ENCODE results near the gene USP12.
A peak's percentile ranks its signal among the peaks of the same experiment; 100 is the strongest.
"Not testable (repeated sequence)": the region's sequence is repeated elsewhere in the genome, so short reads cannot be mapped to it uniquely, and the experiment has no call there.

The USP12 gene, protein sequence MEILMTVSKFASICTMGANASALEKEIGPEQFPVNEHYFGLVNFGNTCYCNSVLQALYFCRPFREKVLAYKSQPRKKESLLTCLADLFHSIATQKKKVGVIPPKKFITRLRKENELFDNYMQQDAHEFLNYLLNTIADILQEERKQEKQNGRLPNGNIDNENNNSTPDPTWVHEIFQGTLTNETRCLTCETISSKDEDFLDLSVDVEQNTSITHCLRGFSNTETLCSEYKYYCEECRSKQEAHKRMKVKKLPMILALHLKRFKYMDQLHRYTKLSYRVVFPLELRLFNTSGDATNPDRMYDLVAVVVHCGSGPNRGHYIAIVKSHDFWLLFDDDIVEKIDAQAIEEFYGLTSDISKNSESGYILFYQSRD

DNA sequence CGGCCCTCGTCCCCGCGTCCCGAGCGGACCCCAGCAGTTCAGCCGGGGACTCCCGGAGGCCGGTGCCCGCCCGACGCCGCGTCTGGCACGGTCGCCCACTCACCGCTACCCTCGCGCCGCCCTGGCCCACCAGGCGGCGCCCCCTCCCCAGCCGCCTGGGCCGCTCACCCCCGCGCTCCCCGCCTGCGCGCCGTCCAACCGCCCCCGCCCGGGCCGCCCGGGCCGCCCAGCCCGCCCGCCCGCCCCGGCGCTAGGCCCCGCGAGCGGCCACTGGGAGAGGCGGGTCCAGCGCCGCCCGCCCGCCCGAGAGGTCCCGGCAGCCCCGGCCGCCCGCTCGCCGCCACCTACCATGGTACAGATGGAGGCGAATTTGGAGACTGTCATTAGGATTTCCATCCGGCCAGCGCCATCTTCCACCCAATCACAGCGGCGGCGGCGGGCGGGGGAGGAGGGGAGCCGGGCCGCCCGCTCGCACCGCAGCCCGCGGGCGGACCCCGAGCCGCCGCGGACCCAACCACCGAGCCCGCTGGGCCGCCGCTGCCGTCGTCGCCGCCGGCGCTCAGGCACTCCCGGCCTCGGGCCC lies at the start of gene USP12:
USP12 (minus strand) TSS at position 568 of the 583 bp plus-strand sequence; CDS start at position 396, 172 bp downstream.
- no peaks in the 10 kb centered on the region for H3K27me3 ChIP-seq (ENCODE audit: insufficient read depth, poor library complexity, severe bottlenecking)
- peak within 1 kb of the TSS; percentile 79 for H3K27ac ChIP-seq (ENCODE audit: poor library complexity, severe bottlenecking)
- TF ChIP-seq, protein P1, sequence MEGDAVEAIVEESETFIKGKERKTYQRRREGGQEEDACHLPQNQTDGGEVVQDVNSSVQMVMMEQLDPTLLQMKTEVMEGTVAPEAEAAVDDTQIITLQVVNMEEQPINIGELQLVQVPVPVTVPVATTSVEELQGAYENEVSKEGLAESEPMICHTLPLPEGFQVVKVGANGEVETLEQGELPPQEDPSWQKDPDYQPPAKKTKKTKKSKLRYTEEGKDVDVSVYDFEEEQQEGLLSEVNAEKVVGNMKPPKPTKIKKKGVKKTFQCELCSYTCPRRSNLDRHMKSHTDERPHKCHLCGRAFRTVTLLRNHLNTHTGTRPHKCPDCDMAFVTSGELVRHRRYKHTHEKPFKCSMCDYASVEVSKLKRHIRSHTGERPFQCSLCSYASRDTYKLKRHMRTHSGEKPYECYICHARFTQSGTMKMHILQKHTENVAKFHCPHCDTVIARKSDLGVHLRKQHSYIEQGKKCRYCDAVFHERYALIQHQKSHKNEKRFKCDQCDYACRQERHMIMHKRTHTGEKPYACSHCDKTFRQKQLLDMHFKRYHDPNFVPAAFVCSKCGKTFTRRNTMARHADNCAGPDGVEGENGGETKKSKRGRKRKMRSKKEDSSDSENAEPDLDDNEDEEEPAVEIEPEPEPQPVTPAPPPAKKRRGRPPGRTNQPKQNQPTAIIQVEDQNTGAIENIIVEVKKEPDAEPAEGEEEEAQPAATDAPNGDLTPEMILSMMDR (IDR thresholded peaks at IDR 0.05; ENCODE audit: poor library complexity, severe bottlenecking): peak; percentile 26
- no peak for DNase-seq (ENCODE audit: low spot score)
- H3K4me3 ChIP-seq (ENCODE audit: severe bottlenecking): peak within 1 kb of the TSS; percentile 67
- H3K4me1 ChIP-seq (ENCODE audit: insufficient read depth, poor library complexity, severe bottlenecking): peaks cover 24% of the 10 kb centered on the region
- no peaks in the 10 kb centered on the region for H3K36me3 ChIP-seq (ENCODE audit: low read depth)
- ATAC-seq (ENCODE audit: low read depth): no peak
- no peaks in the 10 kb centered on the region for H3K9me3 ChIP-seq (ENCODE audit: severe bottlenecking)

DNA sequence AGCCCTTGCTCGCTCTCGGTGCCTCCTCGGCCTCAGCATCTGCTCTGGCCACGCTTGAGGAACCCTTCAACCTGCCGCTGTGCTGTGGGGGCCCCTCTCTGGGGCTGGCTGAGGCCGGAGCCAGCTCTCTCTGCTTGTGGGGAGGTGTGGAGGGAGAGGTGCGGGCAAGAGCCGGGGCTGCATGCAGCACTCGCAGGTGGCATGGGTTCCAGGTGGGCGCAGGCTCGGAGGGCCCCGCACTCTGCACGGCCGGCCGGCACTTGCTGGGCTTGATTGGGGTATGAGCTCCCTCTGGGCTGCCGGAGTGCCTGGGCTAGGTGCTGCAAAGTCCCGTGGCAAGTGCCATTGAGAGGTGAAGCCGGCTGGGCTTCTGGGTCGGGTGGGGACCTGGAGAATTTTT lies 48.0 kb upstream of the USP12 start:
- Histone ChIP-seq H3K27me3 (ENCODE audit: insufficient read depth, poor library complexity, severe bottlenecking) (no peaks in the 10 kb centered on the region), H3K4me1 (ENCODE audit: insufficient read depth, poor library complexity, severe bottlenecking) (no peaks in the 10 kb centered on the region), H3K4me3 (ENCODE audit: severe bottlenecking) (no peak overlapping the region), H3K27ac (ENCODE audit: poor library complexity, severe bottlenecking) (no peak overlapping the region), H3K9me3 (ENCODE audit: severe bottlenecking) (no peaks in the 10 kb centered on the region), H3K36me3 (ENCODE audit: low read depth) (no peaks in the 10 kb centered on the region)
- ATAC-seq (ENCODE audit: low read depth): no peak
- no peak for DNase-seq (ENCODE audit: low spot score)
- TF ChIP-seq, protein P1 (IDR thresholded peaks at IDR 0.05; ENCODE audit: poor library complexity, severe bottlenecking): no peak

DNA sequence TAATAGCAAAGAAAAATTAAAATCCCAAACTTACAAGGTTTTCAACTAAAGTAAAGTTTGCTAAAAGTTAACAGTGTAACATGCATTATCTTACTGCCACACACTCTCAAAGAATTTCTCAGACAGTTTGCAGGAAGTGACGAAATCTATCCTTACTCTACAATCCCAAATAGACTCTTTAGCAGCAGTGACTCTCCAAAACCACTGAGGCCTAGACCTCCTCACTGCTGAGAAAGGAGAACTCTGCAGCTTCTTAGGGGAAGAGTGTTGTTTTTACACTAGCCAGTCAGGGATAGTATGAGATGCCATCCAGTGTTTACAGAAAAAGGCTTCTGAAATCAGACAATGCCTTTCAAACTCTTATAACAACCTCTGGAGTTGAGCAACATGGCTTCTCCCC lies 47.2 kb upstream of the USP12 start:
- DNase-seq (ENCODE audit: low spot score); H3K36me3 ChIP-seq (ENCODE audit: low read depth); H3K4me3 ChIP-seq (ENCODE audit: severe bottlenecking); H3K27ac ChIP-seq (ENCODE audit: poor library complexity, severe bottlenecking); ATAC-seq (ENCODE audit: low read depth); H3K4me1 ChIP-seq (ENCODE audit: insufficient read depth, poor library complexity, severe bottlenecking); H3K27me3 ChIP-seq (ENCODE audit: insufficient read depth, poor library complexity, severe bottlenecking); H3K9me3 ChIP-seq (ENCODE audit: severe bottlenecking): not testable (repeated sequence)

DNA sequence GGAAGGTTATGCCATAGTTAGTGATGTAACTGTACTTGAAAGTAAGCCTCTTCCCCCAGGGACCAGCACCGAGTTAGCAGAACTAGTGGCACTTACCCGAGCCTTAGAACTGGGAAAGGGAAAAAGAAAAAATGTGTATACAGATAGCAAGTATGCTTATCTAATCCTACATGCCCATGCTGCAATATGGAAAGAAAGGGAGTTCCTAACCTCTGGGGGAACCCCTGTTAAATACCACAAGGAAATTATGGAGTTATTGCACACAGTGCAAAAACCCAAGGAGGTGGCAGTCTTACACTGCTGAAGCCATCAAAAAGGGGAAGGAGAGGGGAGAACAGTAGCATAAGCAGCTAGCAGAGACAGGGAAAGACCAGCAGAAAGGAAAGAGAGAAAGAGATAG lies 46.2 kb upstream of the USP12 start:
- H3K4me3 ChIP-seq (ENCODE audit: severe bottlenecking); H3K4me1 ChIP-seq (ENCODE audit: insufficient read depth, poor library complexity, severe bottlenecking); H3K9me3 ChIP-seq (ENCODE audit: severe bottlenecking); H3K27me3 ChIP-seq (ENCODE audit: insufficient read depth, poor library complexity, severe bottlenecking); ATAC-seq (ENCODE audit: low read depth); H3K36me3 ChIP-seq (ENCODE audit: low read depth); H3K27ac ChIP-seq (ENCODE audit: poor library complexity, severe bottlenecking); DNase-seq (ENCODE audit: low spot score): not testable (repeated sequence)

DNA sequence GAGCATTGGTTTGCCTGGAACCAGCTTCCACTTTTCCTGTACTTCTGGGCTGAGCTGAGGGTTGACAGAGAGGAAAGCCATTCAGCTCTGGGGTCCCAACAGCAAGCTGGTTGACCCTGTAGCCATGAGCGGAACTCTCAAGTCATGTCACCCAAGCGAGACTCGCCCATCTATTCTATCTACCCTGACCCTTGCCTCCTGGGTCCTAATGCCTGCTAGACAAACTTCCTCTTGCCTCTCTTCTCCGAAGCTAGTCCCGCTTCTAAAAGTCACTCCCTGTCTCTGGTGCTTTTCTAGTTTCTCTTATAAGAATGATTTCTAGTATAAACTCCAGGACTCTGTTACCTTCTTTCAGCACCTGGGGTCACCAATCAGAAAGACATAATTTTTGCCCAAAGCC lies 41.8 kb upstream of the USP12 start:
- H3K4me3 ChIP-seq (ENCODE audit: severe bottlenecking); H3K4me1 ChIP-seq (ENCODE audit: insufficient read depth, poor library complexity, severe bottlenecking); ATAC-seq (ENCODE audit: low read depth); DNase-seq (ENCODE audit: low spot score); H3K27ac ChIP-seq (ENCODE audit: poor library complexity, severe bottlenecking); H3K9me3 ChIP-seq (ENCODE audit: severe bottlenecking); H3K27me3 ChIP-seq (ENCODE audit: insufficient read depth, poor library complexity, severe bottlenecking); H3K36me3 ChIP-seq (ENCODE audit: low read depth): not testable (repeated sequence)

GRCh38 chr13:27211771-27212364 lies 40.3 kb upstream of the USP12 start:
- H3K4me1 ChIP-seq (ENCODE audit: insufficient read depth, poor library complexity, severe bottlenecking): no peaks in the 10 kb centered on the region
- ATAC-seq (ENCODE audit: low read depth): peak; percentile 74
- no peak overlapping the region for H3K4me3 ChIP-seq (ENCODE audit: severe bottlenecking)
- H3K9me3 ChIP-seq (ENCODE audit: severe bottlenecking): no peaks in the 10 kb centered on the region
- H3K36me3 ChIP-seq (ENCODE audit: low read depth): no peaks in the 10 kb centered on the region
- DNase-seq (ENCODE audit: low spot score): no peak
- TF ChIP-seq, protein P1 (IDR thresholded peaks at IDR 0.05; ENCODE audit: poor library complexity, severe bottlenecking): no peak
- no peaks in the 10 kb centered on the region for H3K27me3 ChIP-seq (ENCODE audit: insufficient read depth, poor library complexity, severe bottlenecking)
- H3K27ac ChIP-seq (ENCODE audit: poor library complexity, severe bottlenecking): no peak overlapping the region

Data from RWPE2 (cell line).